ENCODE measurements around the gene UVRAG. TPM values are rescaled to one million over a fixed set of nuclear protein-coding genes. Genes with fewer than 3 reads are reported as not detected.

UVRAG gene
- total RNA-seq, 1 experiment from 2014 or later = 52.7 TPM

DNA sequence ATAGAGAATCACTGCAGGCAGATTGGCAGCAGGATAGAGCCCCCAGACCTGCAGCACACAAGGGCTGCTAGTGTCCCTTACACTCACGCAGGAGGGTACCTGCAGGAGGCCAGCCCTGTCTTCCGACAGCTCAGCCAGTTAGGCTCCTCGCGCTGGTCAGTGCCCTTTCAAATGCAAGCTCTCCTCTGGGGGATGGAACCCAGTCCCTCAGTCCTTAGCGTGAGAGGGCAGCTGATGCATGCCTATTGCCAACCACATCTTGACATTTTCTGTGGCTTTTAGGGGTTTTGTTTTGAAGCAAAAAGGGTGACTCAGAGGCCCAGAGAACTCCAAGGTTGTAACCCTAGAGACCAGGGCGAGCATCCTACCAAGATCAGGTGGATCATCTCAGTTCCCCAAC is 351.3 kb downstream of the UVRAG start:
- Histone ChIP-seq H2AFZ (ENCODE audit: low read length) (no peak overlapping the region), H3K36me3 (ENCODE audit: insufficient read depth, low read length) (no peaks in the 10 kb centered on the region), H3K9me3 (ENCODE audit: low read length) (no peaks in the 10 kb centered on the region), H4K20me1 (ENCODE audit: insufficient read depth, low read depth, low read length) (no peaks in the 10 kb centered on the region), H3K9ac (ENCODE audit: low read length) (no peak overlapping the region), H3K79me2 (ENCODE audit: low read length) (no peaks in the 10 kb centered on the region), H3K27me3 (ENCODE audit: low read length) (no peaks in the 10 kb centered on the region), H3K4me3 (ENCODE audit: low read length) (no peak overlapping the region), H3K4me1 (ENCODE audit: low read length) (peaks cover 5% of the 10 kb centered on the region), H3K4me2 (ENCODE audit: low read depth, low read length, poor library complexity, severe bottlenecking) (no peak overlapping the region), H3K27ac (ENCODE audit: low read length) (no peak overlapping the region), H3K9me2 (replicated peaks; ENCODE audit: insufficient read depth, low read length) (no peaks in the 10 kb centered on the region)
- DNase-seq = no peak

DNA sequence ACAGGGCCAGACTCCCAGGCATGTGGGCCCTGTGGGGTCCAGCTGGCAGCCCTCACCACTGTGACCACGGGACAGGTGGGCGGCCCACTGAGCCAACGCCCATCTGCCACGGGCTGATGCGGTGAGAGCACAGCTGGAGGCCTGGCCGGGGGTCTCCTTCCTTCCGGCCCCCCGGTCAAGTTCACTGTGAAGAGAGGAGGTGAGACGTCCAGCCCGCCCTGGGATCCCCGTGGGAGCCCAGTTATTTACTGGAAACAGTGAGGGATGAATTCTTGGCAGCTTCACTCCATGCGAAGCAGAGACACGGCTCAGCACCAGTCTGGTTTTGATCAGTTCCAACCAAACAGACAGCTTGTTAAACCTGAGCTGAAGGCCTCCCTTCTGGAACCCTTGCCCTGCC is 352.6 kb downstream of the UVRAG start:
- Histone ChIP-seq H4K20me1 (ENCODE audit: insufficient read depth, low read depth, low read length) (no peaks in the 10 kb centered on the region), H2AFZ (ENCODE audit: low read length) (no peak overlapping the region), H3K27ac (ENCODE audit: low read length) (no peak overlapping the region), H3K4me1 (ENCODE audit: low read length) (no peaks in the 10 kb centered on the region), H3K9ac (ENCODE audit: low read length) (no peak overlapping the region), H3K27me3 (ENCODE audit: low read length) (no peaks in the 10 kb centered on the region), H3K9me2 (replicated peaks; ENCODE audit: insufficient read depth, low read length) (no peaks in the 10 kb centered on the region), H3K79me2 (ENCODE audit: low read length) (no peaks in the 10 kb centered on the region), H3K4me3 (ENCODE audit: low read length) (no peak overlapping the region), H3K36me3 (ENCODE audit: insufficient read depth, low read length) (no peaks in the 10 kb centered on the region), H3K4me2 (ENCODE audit: low read depth, low read length, poor library complexity, severe bottlenecking) (no peak overlapping the region), H3K9me3 (ENCODE audit: low read length) (no peaks in the 10 kb centered on the region)
- DNase-seq = no peak

DNA sequence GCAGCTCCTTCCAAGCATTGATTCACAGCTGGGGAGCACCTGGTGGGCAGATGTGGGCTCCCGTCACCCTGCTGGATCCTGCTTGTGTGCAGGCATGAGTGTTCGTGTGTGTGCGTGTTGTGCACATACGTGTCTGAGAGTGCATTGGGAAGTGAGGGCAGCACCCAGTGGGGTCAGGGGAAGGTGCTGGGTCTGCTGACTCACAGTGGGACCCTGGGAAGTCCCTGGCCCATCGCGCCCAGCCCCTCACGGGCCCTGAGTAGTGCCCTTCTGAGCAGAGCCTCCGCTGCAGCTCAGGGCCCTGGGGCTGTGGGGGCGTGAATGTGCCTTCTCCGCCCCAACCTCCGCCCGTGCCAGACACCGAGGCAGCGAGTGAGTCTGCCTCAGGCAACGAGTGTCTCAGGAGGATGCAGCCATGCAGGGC is 354.5 kb downstream of the UVRAG start:
- H3K9me2 ChIP-seq (replicated peaks; ENCODE audit: insufficient read depth, low read length) = no peaks in the 10 kb centered on the region
- DNase-seq = no peak
- H4K20me1 ChIP-seq (ENCODE audit: insufficient read depth, low read depth, low read length) = no peaks in the 10 kb centered on the region
- H3K4me2 ChIP-seq (ENCODE audit: low read depth, low read length, poor library complexity, severe bottlenecking) = no peak overlapping the region
- H3K9me3 ChIP-seq (ENCODE audit: low read length) = no peaks in the 10 kb centered on the region
- no peaks in the 10 kb centered on the region for H3K79me2 ChIP-seq (ENCODE audit: low read length)
- H3K9ac ChIP-seq (ENCODE audit: low read length) = no peak overlapping the region
- no peaks in the 10 kb centered on the region for H3K36me3 ChIP-seq (ENCODE audit: insufficient read depth, low read length)
- no peak overlapping the region for H3K27ac ChIP-seq (ENCODE audit: low read length)
- H3K27me3 ChIP-seq (ENCODE audit: low read length) = no peaks in the 10 kb centered on the region
- no peak overlapping the region for H3K4me3 ChIP-seq (ENCODE audit: low read length)
- no peaks in the 10 kb centered on the region for H3K4me1 ChIP-seq (ENCODE audit: low read length)
- H2AFZ ChIP-seq (ENCODE audit: low read length) = no peak overlapping the region

DNA sequence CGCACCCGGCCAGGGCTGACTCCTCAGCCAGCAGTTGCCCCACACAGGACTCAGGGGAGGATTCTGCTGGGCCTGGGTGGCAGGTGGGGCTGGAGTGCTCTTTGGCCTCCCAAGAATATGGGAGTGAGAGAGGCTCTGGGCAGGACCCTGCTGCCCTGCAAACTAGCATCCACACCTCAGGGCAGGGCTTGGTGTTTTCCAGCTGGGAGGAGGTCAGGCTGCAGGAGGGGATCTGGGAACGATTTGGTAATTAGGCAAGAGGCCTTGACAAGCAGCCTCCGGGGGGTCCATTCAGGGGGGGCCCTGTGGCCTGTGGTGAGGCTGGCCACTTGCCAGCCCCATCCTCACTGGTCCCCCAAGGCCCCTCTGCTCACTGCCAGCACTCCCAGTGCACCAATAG is 355.5 kb downstream of the UVRAG start:
- Histone ChIP-seq H3K36me3 (ENCODE audit: insufficient read depth, low read length) (no peaks in the 10 kb centered on the region), H3K4me1 (ENCODE audit: low read length) (no peaks in the 10 kb centered on the region), H4K20me1 (ENCODE audit: insufficient read depth, low read depth, low read length) (no peaks in the 10 kb centered on the region), H2AFZ (ENCODE audit: low read length) (no peak overlapping the region), H3K4me3 (ENCODE audit: low read length) (no peak overlapping the region), H3K9me2 (replicated peaks; ENCODE audit: insufficient read depth, low read length) (no peaks in the 10 kb centered on the region), H3K4me2 (ENCODE audit: low read depth, low read length, poor library complexity, severe bottlenecking) (no peak overlapping the region), H3K27ac (ENCODE audit: low read length) (no peak overlapping the region), H3K27me3 (ENCODE audit: low read length) (no peaks in the 10 kb centered on the region), H3K9ac (ENCODE audit: low read length) (no peak overlapping the region), H3K79me2 (ENCODE audit: low read length) (no peaks in the 10 kb centered on the region), H3K9me3 (ENCODE audit: low read length) (no peaks in the 10 kb centered on the region)
- no peak for DNase-seq

DNA sequence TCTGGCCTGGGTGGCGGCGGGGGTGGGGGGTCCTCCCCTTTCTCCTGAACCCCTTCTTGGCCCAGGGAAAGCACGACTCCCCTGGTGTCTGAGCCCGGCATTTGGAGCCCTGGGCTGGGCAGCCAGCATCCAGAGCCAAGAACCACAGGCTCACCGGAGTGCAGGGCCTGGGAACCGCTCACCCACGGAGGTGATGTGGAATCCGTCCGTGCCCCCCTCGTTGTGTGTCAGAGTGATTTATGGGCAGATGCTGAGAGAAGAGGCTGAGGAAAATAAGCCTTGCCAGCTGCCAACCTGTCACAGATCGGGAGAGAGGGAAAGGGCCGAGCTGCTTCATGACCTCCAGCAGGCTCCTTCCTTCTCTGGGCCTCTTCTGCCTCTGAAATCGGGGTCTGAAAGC is 357.6 kb downstream of the UVRAG start:
- no peak overlapping the region for H3K4me2 ChIP-seq (ENCODE audit: low read depth, low read length, poor library complexity, severe bottlenecking)
- no peaks in the 10 kb centered on the region for H3K27me3 ChIP-seq (ENCODE audit: low read length)
- no peaks in the 10 kb centered on the region for H3K9me3 ChIP-seq (ENCODE audit: low read length)
- H3K4me1 ChIP-seq (ENCODE audit: low read length) = no peaks in the 10 kb centered on the region
- H2AFZ ChIP-seq (ENCODE audit: low read length) = no peak overlapping the region
- H3K9ac ChIP-seq (ENCODE audit: low read length) = no peak overlapping the region
- no peak overlapping the region for H3K27ac ChIP-seq (ENCODE audit: low read length)
- H3K9me2 ChIP-seq (replicated peaks; ENCODE audit: insufficient read depth, low read length) = no peaks in the 10 kb centered on the region
- DNase-seq = no peak
- no peak overlapping the region for H3K4me3 ChIP-seq (ENCODE audit: low read length)
- no peaks in the 10 kb centered on the region for H3K36me3 ChIP-seq (ENCODE audit: insufficient read depth, low read length)
- H3K79me2 ChIP-seq (ENCODE audit: low read length) = no peaks in the 10 kb centered on the region
- H4K20me1 ChIP-seq (ENCODE audit: insufficient read depth, low read depth, low read length) = no peaks in the 10 kb centered on the region

DNA sequence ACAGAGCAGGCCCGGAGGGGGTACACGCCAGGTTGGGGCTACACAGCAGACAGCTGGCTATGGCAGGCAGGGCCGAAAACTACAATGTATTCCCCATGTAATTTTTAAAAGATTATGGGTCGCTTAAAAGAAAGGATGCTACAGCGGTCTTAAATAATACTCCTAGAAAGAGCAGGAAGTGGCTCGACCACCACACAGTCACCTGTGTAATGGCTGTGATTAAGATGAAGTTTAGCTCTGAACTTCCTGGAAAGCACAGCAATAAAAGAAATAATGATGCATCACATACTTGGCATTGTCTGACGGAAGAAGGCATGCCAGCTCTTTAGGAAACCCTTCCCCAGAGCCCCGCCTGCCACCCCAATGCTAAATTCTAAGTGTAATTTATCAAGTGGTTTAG is 358.7 kb downstream of the UVRAG start:
- no peak overlapping the region for H3K9ac ChIP-seq (ENCODE audit: low read length)
- no peak for DNase-seq
- no peaks in the 10 kb centered on the region for H4K20me1 ChIP-seq (ENCODE audit: insufficient read depth, low read depth, low read length)
- no peaks in the 10 kb centered on the region for H3K36me3 ChIP-seq (ENCODE audit: insufficient read depth, low read length)
- H2AFZ ChIP-seq (ENCODE audit: low read length) = no peak overlapping the region
- no peak overlapping the region for H3K27ac ChIP-seq (ENCODE audit: low read length)
- no peak overlapping the region for H3K4me3 ChIP-seq (ENCODE audit: low read length)
- no peaks in the 10 kb centered on the region for H3K27me3 ChIP-seq (ENCODE audit: low read length)
- H3K4me2 ChIP-seq (ENCODE audit: low read depth, low read length, poor library complexity, severe bottlenecking) = no peak overlapping the region
- no peaks in the 10 kb centered on the region for H3K9me2 ChIP-seq (replicated peaks; ENCODE audit: insufficient read depth, low read length)
- no peaks in the 10 kb centered on the region for H3K9me3 ChIP-seq (ENCODE audit: low read length)
- no peaks in the 10 kb centered on the region for H3K4me1 ChIP-seq (ENCODE audit: low read length)
- H3K79me2 ChIP-seq (ENCODE audit: low read length) = no peaks in the 10 kb centered on the region

DNA sequence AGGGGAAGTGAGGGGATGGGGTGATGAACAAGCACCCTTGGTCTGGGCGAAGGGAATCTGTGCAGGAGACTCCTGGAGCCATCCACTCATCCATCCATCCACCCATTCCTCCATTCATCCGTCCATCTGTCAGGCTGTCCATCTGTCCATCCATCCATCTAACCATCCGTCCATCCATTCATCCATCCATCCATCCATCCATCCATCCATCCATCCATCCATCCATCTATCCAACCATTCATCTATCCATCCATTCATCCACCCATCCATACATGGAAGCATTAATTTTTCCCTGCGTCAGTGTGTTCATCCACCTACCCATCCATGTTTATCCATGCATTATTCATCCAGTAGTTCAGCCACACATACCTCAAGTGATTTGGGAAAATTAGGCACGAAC is 359.3 kb downstream of the UVRAG start:
- Histone ChIP-seq H3K79me2 (ENCODE audit: low read length) (no peaks in the 10 kb centered on the region), H3K36me3 (ENCODE audit: insufficient read depth, low read length) (no peaks in the 10 kb centered on the region), H3K27ac (ENCODE audit: low read length) (no peak overlapping the region), H4K20me1 (ENCODE audit: insufficient read depth, low read depth, low read length) (no peaks in the 10 kb centered on the region), H3K4me1 (ENCODE audit: low read length) (no peaks in the 10 kb centered on the region), H2AFZ (ENCODE audit: low read length) (no peak overlapping the region), H3K4me3 (ENCODE audit: low read length) (no peak overlapping the region), H3K9ac (ENCODE audit: low read length) (no peak overlapping the region), H3K27me3 (ENCODE audit: low read length) (no peaks in the 10 kb centered on the region), H3K9me3 (ENCODE audit: low read length) (no peaks in the 10 kb centered on the region), H3K4me2 (ENCODE audit: low read depth, low read length, poor library complexity, severe bottlenecking) (no peak overlapping the region), H3K9me2 (replicated peaks; ENCODE audit: insufficient read depth, low read length) (no peaks in the 10 kb centered on the region)
- no peak for DNase-seq

DNA sequence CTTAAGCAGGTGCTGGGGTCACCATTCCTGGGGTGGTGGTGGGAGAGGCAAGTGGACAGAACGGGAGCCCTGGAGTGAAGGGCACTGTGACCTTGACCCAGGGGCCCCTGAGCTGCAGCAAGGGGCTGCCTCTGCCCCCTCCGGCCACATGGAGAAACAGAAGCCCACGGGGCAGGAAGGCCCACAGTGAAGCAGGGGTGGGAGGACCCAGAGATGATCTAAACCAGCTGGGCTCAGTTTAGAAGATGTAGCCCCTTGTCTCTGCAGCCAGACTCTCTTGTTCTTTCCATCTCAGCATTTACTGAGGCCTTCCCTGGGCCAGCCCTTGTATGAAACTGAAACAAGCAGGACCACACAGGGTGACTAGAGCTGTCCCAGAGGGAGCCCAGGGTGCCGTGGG is 360.8 kb downstream of the UVRAG start:
- Histone ChIP-seq H3K27me3 (ENCODE audit: low read length) (no peaks in the 10 kb centered on the region), H3K9me2 (replicated peaks; ENCODE audit: insufficient read depth, low read length) (no peaks in the 10 kb centered on the region), H3K27ac (ENCODE audit: low read length) (no peak overlapping the region)

DNA sequence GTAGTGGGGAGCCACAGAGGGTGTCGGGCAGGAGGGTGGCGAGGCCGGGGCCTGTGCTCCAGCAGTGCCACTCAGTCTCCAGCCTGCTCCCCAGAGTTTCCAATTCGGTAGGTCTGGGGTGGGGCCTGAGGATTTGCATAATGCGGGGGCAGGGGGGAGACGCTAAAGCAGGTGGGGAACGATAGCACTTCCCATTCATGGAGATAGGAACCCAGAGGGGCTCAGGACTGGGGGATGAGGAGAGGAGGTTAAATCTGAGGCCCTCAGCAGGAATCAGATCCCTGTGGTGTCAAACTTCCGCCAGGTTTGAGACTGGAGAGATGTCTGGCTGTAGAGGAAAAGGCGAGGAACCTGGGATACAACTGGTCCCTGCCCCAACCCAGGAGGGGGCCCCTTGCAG is 361.5 kb downstream of the UVRAG start:
- Histone ChIP-seq H3K4me2 (ENCODE audit: low read depth, low read length, poor library complexity, severe bottlenecking) (no peak overlapping the region), H3K9ac (ENCODE audit: low read length) (no peak overlapping the region), H3K79me2 (ENCODE audit: low read length) (no peaks in the 10 kb centered on the region), H3K27ac (ENCODE audit: low read length) (no peak overlapping the region), H3K4me1 (ENCODE audit: low read length) (no peaks in the 10 kb centered on the region), H3K9me2 (replicated peaks; ENCODE audit: insufficient read depth, low read length) (no peaks in the 10 kb centered on the region), H2AFZ (ENCODE audit: low read length) (no peak overlapping the region), H3K9me3 (ENCODE audit: low read length) (no peaks in the 10 kb centered on the region), H3K4me3 (ENCODE audit: low read length) (no peak overlapping the region), H4K20me1 (ENCODE audit: insufficient read depth, low read depth, low read length) (no peaks in the 10 kb centered on the region), H3K27me3 (ENCODE audit: low read length) (no peaks in the 10 kb centered on the region), H3K36me3 (ENCODE audit: insufficient read depth, low read length) (no peaks in the 10 kb centered on the region)
- no peak for DNase-seq

More for the DNA sequence above, 360.8 kb downstream of the UVRAG start:
- no peaks in the 10 kb centered on the region for H3K9me3 ChIP-seq (ENCODE audit: low read length)
- H4K20me1 ChIP-seq (ENCODE audit: insufficient read depth, low read depth, low read length) = no peaks in the 10 kb centered on the region
- no peak overlapping the region for H3K9ac ChIP-seq (ENCODE audit: low read length)
- H3K4me2 ChIP-seq (ENCODE audit: low read depth, low read length, poor library complexity, severe bottlenecking) = no peak overlapping the region
- no peaks in the 10 kb centered on the region for H3K4me1 ChIP-seq (ENCODE audit: low read length)
- no peak overlapping the region for H2AFZ ChIP-seq (ENCODE audit: low read length)
- DNase-seq = no peak
- no peaks in the 10 kb centered on the region for H3K79me2 ChIP-seq (ENCODE audit: low read length)
- H3K36me3 ChIP-seq (ENCODE audit: insufficient read depth, low read length) = no peaks in the 10 kb centered on the region
- no peak overlapping the region for H3K4me3 ChIP-seq (ENCODE audit: low read length)
